ENCODE measurements around the gene CERS2.

DNA sequence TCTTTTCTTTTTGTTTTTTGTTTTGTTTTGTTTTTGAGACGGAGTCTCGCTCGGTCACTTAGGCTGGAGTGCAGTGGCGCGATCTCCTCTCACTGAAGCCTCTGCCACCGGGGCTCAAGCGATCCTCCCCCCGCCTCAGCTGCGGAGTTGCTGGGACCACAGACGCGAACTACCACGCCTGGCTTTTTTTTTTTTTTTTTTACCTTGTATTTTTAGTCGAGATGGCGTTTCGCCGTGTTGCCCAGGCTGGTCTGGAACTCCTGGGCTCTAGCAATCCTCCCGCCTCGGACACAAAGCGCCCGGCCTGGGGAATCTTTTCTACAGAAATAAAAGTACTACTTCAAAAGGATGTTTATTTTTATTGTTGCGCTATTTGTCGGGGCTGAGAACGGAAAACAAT lies 49.6 kb downstream of the CERS2 start:
- no peak for TF ChIP-seq CTCF (IDR thresholded peaks at IDR 0.05)
- no peak for TF ChIP-seq POLR2A (IDR thresholded peaks at IDR 0.05)

Data from heart left ventricle (tissue), 13 donors.